Caco-2 (cell line): ENCODE data around the gene NEDD4L. TPM values are rescaled to one million over a fixed set of nuclear protein-coding genes. Genes with fewer than 3 reads are reported as not detected.

Source experiments
- BruUV-seq: library from RNA; stranded (reverse); fragments of 400-500 nt; replicated peaks from 2 replicates; lab custom pipeline; 2021; lab: Mats Ljungman, UMichigan
- CTCF ChIA-PET: fragments of 300-600 bp; sonication (Branson Sonifier 250); formaldehyde crosslinking; loops from one replicate; lab custom pipeline; 2022; ENCODE audit warnings: antibody characterized with exemption; lab: Charles Lee
- POLR2A ChIA-PET: fragments of 300-600 bp; sonication (Branson Sonifier 250); formaldehyde crosslinking; loops from one replicate; lab custom pipeline; 2022; ENCODE audit warnings: antibody characterized with exemption; lab: Charles Lee
- DNase-seq, 2 experiments: peaks; one replicate each; pipeline versions ENCODE4 v3.0.0 to v3.0.0-alpha.2; 2020 to 2022
- H3K27me3 ChIP-seq: replicated peaks from 2 replicates; pipeline ENCODE4 v1.6.0; 2011; ENCODE audit warnings: low read length; ENCODE audit not compliant: control insufficient read depth, insufficient read depth
- H3K36me3 ChIP-seq: 2 replicates; pipeline ENCODE4 v1.5.1; 2011; ENCODE audit warnings: low read length; ENCODE audit not compliant: control insufficient read depth, insufficient read depth
- H3K4me1 ChIP-seq: fragments of 250-450 bp; sonication (Bioruptor Pico); 2 replicates; pipeline ENCODE4 v1.5.1; 2020; ENCODE audit warnings: mild to moderate bottlenecking
- H3K4me3 ChIP-seq: 2 replicates; pipeline ENCODE4 v1.5.1; 2011; ENCODE audit warnings: low read depth, mild to moderate bottlenecking, control low read depth, low read length
- H3K9me3 ChIP-seq: fragments of 250-450 bp; sonication (Bioruptor Pico); 2 replicates; pipeline ENCODE4 v1.5.1; 2020; ENCODE audit warnings: mild to moderate bottlenecking, moderate library complexity
- H3K27ac Mint-ChIP-seq: one replicate; pipeline ENCODE4 v1.8.0; 2022; ENCODE audit warnings: mixed read lengths; ENCODE audit not compliant: unreplicated experiment
- H3K27me3 Mint-ChIP-seq: one replicate; pipeline ENCODE4 v1.8.0; 2022; ENCODE audit warnings: mixed read lengths; ENCODE audit not compliant: insufficient read depth, unreplicated experiment
- H3K36me3 Mint-ChIP-seq: one replicate; pipeline ENCODE4 v1.8.0; 2022; ENCODE audit warnings: mild to moderate bottlenecking, mixed read lengths; ENCODE audit not compliant: insufficient read depth, unreplicated experiment
- H3K4me1 Mint-ChIP-seq: one replicate; pipeline ENCODE4 v1.8.0; 2022; ENCODE audit warnings: low read depth, mixed read lengths; ENCODE audit not compliant: unreplicated experiment
- H3K4me3 Mint-ChIP-seq: one replicate; pipeline ENCODE4 v1.8.0; 2022; ENCODE audit warnings: mild to moderate bottlenecking, moderate library complexity, mixed read lengths; ENCODE audit not compliant: unreplicated experiment
- H3K9me3 Mint-ChIP-seq: one replicate; pipeline ENCODE4 v1.8.0; 2022; ENCODE audit warnings: mixed read lengths; ENCODE audit not compliant: unreplicated experiment
- intact Hi-C: fragments of 100-400 bp; cut with micrococcal nuclease; formaldehyde crosslinking; loops from one replicate; pipeline ENCODE4 v1.10.0; 2022; ENCODE audit not compliant: unreplicated experiment
- total RNA-seq: library from RNA; stranded (reverse); gene quantifications from 2 replicates; pipeline ENCODE4 v1.2.3, GENCODE V29; 2022
- TF ChIP-seq, protein P1 (sequence below), 2 experiments: fragments of 200-600 bp in 1 of 2; IDR thresholded peaks; 1 replicate in 1 of 2; 2 replicates in 1 of 2; pipeline versions ENCODE4 v1.5.1 to v1.8.0; 2011 to 2022; ENCODE audit warnings: antibody characterized with exemption in 1 of 2, control low read depth in 1 of 2, inconsistent platforms in 1 of 2, low read depth in 1 of 2, low read length in 1 of 2, mild to moderate bottlenecking in 1 of 2, moderate library complexity in 1 of 2; ENCODE audit not compliant: insufficient read depth in 1 of 2, severe bottlenecking in 1 of 2, unreplicated experiment in 1 of 2

The NEDD4L gene
- total RNA-seq, 1 experiment from 2014 or later: 85.4 TPM

DNA sequence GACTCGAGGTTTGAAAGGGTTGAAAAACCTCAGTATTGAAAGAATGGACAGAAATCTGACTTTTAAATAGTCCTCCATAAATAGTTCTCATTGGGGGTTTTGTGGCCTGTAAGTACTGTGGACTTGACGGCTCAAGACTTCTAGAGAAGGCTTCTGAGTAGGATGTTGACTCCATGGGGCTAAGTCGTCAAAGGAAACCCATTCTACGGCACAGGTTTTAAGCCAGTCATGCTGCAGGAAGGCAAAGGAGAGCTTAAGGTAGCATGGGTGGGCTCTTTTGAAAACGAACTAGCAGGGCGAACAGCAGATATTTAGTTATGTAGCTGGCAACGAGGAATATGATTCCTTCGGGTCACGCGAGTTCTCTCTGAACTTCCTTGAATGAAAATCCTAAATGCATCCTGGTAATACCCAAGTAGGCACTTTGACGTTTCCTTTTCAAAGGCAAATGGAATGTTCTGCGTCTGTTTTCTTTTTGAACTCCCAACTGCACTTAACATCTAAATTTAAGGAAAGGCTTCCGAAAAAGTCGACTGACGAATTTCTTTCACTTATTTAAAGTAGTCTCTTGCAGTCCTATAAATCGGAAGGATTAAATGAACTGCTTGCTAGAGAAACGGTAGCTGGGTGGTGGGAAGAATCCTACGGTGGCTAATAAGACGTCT, 1.1 kb upstream of the NEDD4L start:
- intact Hi-C loops: loop anchor here (1.0 to 5.0 kb wide), 6 partner anchors 30 to 161 kb away; no protein-coding TSS in a partner anchor
- ChIA-PET POLR2A (interaction anchor here (0.7 kb wide), 1 partner anchor 194 kb away, joined by 3 read pairs; no protein-coding TSS in a partner anchor), CTCF (interaction anchor here (0.7 to 1.7 kb wide), 7 partner anchors 18 to 1414 kb away, joined by 3 to 12 read pairs (median 3); no protein-coding TSS in a partner anchor)
- Mint-ChIP-seq H3K27me3 (no peaks in the 10 kb centered on the region), H3K4me3 (peak overlapping the region; percentile 90), H3K4me1 (peaks cover 14% of the 10 kb centered on the region), H3K27ac (peak overlapping the region; percentile 70), H3K36me3 (peaks cover 11% of the 10 kb centered on the region), H3K9me3 (no peaks in the 10 kb centered on the region)
- no TSS peak for BruUV-seq
- Histone ChIP-seq H3K27me3 (no peaks in the 10 kb centered on the region), H3K4me1 (no peaks in the 10 kb centered on the region), H3K9me3 (no peaks in the 10 kb centered on the region), H3K4me3 (peak overlapping the region; percentile 43), H3K36me3 (no peaks in the 10 kb centered on the region)
- TF ChIP-seq, protein P1, sequence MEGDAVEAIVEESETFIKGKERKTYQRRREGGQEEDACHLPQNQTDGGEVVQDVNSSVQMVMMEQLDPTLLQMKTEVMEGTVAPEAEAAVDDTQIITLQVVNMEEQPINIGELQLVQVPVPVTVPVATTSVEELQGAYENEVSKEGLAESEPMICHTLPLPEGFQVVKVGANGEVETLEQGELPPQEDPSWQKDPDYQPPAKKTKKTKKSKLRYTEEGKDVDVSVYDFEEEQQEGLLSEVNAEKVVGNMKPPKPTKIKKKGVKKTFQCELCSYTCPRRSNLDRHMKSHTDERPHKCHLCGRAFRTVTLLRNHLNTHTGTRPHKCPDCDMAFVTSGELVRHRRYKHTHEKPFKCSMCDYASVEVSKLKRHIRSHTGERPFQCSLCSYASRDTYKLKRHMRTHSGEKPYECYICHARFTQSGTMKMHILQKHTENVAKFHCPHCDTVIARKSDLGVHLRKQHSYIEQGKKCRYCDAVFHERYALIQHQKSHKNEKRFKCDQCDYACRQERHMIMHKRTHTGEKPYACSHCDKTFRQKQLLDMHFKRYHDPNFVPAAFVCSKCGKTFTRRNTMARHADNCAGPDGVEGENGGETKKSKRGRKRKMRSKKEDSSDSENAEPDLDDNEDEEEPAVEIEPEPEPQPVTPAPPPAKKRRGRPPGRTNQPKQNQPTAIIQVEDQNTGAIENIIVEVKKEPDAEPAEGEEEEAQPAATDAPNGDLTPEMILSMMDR (IDR thresholded peaks at IDR 0.05; ENCODE audit: insufficient read depth in 1 of 2, low read depth in 1 of 2, low read length in 1 of 2, severe bottlenecking in 1 of 2, unreplicated experiment in 1 of 2): no peak
- DNase-seq: no peak

- Mint-ChIP-seq H3K27ac (peak overlapping the region; percentile 65), H3K4me3 (peak overlapping the region; percentile 90), H3K27me3 (no peaks in the 10 kb centered on the region), H3K9me3 (no peaks in the 10 kb centered on the region), H3K36me3 (peaks cover 11% of the 10 kb centered on the region), H3K4me1 (peaks cover 14% of the 10 kb centered on the region)
- Histone ChIP-seq H3K36me3 (no peaks in the 10 kb centered on the region), H3K4me3 (peak overlapping the region; percentile 81), H3K4me1 (no peaks in the 10 kb centered on the region), H3K9me3 (no peaks in the 10 kb centered on the region), H3K27me3 (no peaks in the 10 kb centered on the region)
- DNase-seq: peak; percentile 32 to 38
- CTCF ChIA-PET: interaction anchor here (1.2 kb wide), 1 partner anchor 77 kb away, joined by 3 read pairs; no protein-coding TSS in a partner anchor
- BruUV-seq: no TSS peak
- TF ChIP-seq, protein P1 (IDR thresholded peaks at IDR 0.05; ENCODE audit: insufficient read depth in 1 of 2, low read depth in 1 of 2, low read length in 1 of 2, severe bottlenecking in 1 of 2, unreplicated experiment in 1 of 2): peak in 1 of 2 experiments; percentile 14
- intact Hi-C loops: loop anchor here (5.0 kb wide), 2 partner anchors 43 to 93 kb away; no protein-coding TSS in a partner anchor
- POLR2A ChIA-PET: no interaction called here
Observed at GRCh38 chr18:58044370-58045241, 580 bp downstream of the NEDD4L start.
